ENCODE results near the gene GMPS.

- TF ChIP-seq POLR2A (IDR thresholded peaks at IDR 0.05; ENCODE audit: low read depth, low read length) (no peak), EZH2 (IDR thresholded peaks at IDR 0.05; ENCODE audit: borderline replicate concordance, low read depth, low read length, severe bottlenecking) (no peak), CTCF (IDR thresholded peaks at IDR 0.05; ENCODE audit: extremely low read depth in 1 of 2, insufficient read depth in 1 of 2, low read depth in 1 of 2, low read length in 2 of 2) (no peak), POLR2AphosphoS5 (IDR thresholded peaks at IDR 0.05; ENCODE audit: insufficient read depth, low read depth, low read length) (no peak), GATA2 (IDR thresholded peaks at IDR 0.05; ENCODE audit: insufficient read depth, insufficient read length, low read depth, low read length) (no peak)
Observed at GRCh38 chr3:155948476-155948875, 78.0 kb downstream of the GMPS start.
